BJ (cell line): ENCODE results near the gene KIAA1958. TPM values are rescaled to one million over a fixed set of nuclear protein-coding genes. Genes with fewer than 3 reads are reported as not detected.

Experiments used
- CTCF ChIA-PET: fragments of 350-600 bp; formaldehyde crosslinking; extraction: SDS; loops from one replicate; lab custom pipeline; 2021; ENCODE audit warnings: antibody characterized with exemption, inconsistent platforms; lab: Yijun Ruan, JAX
- POLR2A ChIA-PET: fragments of 300-600 bp; sonication (Branson Sonifier 250); formaldehyde crosslinking; extraction: SDS; loops from one replicate; lab custom pipeline; 2021; ENCODE audit warnings: antibody characterized with exemption; lab: Charles Lee
- DNase-seq: peaks from one replicate; pipeline ENCODE4 v3.0.0-alpha.2; 2011; ENCODE audit warnings: low read depth
- H3K27me3 ChIP-seq: 2 replicates; pipeline ENCODE4 v1.6.0; 2011; ENCODE audit warnings: low read length; ENCODE audit not compliant: control insufficient read depth, insufficient read depth
- H3K36me3 ChIP-seq: 2 replicates; pipeline ENCODE4 v1.5.1; 2011; ENCODE audit warnings: low read length; ENCODE audit not compliant: control insufficient read depth, insufficient read depth
- H3K4me3 ChIP-seq: 2 replicates; pipeline ENCODE4 v1.5.1; 2011; ENCODE audit warnings: low read depth, mild to moderate bottlenecking, control low read depth, low read length
- CTCF ChIP-seq: IDR thresholded peaks from 2 replicates; pipeline ENCODE4 v1.5.1; 2011; ENCODE audit warnings: low read depth, mild to moderate bottlenecking, control low read depth, inconsistent platforms, low read length, moderate library complexity; ENCODE audit not compliant: insufficient read depth
- polyA plus RNA-seq: library from polyadenylated mRNA; depleted of rRNA; stranded (reverse); fragments of >200 nt; gene quantifications from 2 replicates; pipeline ENCODE4 v1.2.3, GENCODE V29; 2011

Gene KIAA1958
- polyA plus RNA-seq, 1 experiment = 2.2 TPM

GRCh38 chr9:112570671-112571167, 84.1 kb downstream of the KIAA1958 start:
- Histone ChIP-seq H3K27me3 (no peaks in the 10 kb centered on the region), H3K36me3 (peaks cover 5% of the 10 kb centered on the region), H3K4me3 (no peak overlapping the region)
- CTCF ChIA-PET = interaction anchor here (1.3 kb wide), 1 partner anchor 13 kb away, joined by 3 read pairs; no protein-coding TSS in a partner anchor
- POLR2A ChIA-PET = no interaction called here
- no peak for TF ChIP-seq CTCF
- no peak for DNase-seq

GRCh38 chr9:112571624-112572355, 85.2 kb downstream of the KIAA1958 start:
- POLR2A ChIA-PET = no interaction called here
- no peak for TF ChIP-seq CTCF

GRCh38 chr9:112572416-112572815, 85.8 kb downstream of the KIAA1958 start:
- Histone ChIP-seq H3K27me3 (no peaks in the 10 kb centered on the region), H3K36me3 (peaks cover 5% of the 10 kb centered on the region), H3K4me3 (no peak overlapping the region)
- ChIA-PET POLR2A (no interaction called here), CTCF (no interaction called here)
- DNase-seq = no peak
- TF ChIP-seq CTCF = no peak

More at GRCh38 chr9:112571624-112572355, 85.2 kb downstream of the KIAA1958 start:
- Histone ChIP-seq H3K4me3 (no peak overlapping the region), H3K27me3 (no peaks in the 10 kb centered on the region), H3K36me3 (peaks cover 5% of the 10 kb centered on the region)
- CTCF ChIA-PET = no interaction called here
- no peak for DNase-seq

GRCh38 chr9:112574008-112574407, 87.4 kb downstream of the KIAA1958 start:
- TF ChIP-seq CTCF = no peak
- Histone ChIP-seq H3K4me3 (no peak overlapping the region), H3K27me3 (no peaks in the 10 kb centered on the region), H3K36me3 (peaks cover 5% of the 10 kb centered on the region)
- ChIA-PET POLR2A (no interaction called here), CTCF (interaction anchor here (0.6 to 1.0 kb wide), 2 partner anchors 13 to 303 kb away, joined by 3 to 4 read pairs; no protein-coding TSS in a partner anchor)
- no peak for DNase-seq

- H3K4me3 ChIP-seq = no peak overlapping the region
- CTCF ChIA-PET = no interaction called here
- DNase-seq = no peak
- TF ChIP-seq CTCF = no peak
- H3K27me3 ChIP-seq = no peaks in the 10 kb centered on the region
- H3K36me3 ChIP-seq = peaks cover 5% of the 10 kb centered on the region
- POLR2A ChIA-PET = no interaction called here
Measured at GRCh38 chr9:112575107-112575506, 88.5 kb downstream of the KIAA1958 start.
